Stimulated activated CD8-positive, alpha-beta memory T cell treated with anti-CD3 and anti-CD28 coated beads, Interleukin-12 subunit alpha, Interleukin-12 subunit beta, amount 100 ng/mL, for 4 hours (primary cell): Measurements from ENCODE around the gene HMCN1.

Source experiments
- DNase-seq: peaks from one replicate; pipeline ENCODE4 v3.0.0-alpha.2; 2020; ENCODE audit warnings: low read depth

Gene HMCN1

DNA sequence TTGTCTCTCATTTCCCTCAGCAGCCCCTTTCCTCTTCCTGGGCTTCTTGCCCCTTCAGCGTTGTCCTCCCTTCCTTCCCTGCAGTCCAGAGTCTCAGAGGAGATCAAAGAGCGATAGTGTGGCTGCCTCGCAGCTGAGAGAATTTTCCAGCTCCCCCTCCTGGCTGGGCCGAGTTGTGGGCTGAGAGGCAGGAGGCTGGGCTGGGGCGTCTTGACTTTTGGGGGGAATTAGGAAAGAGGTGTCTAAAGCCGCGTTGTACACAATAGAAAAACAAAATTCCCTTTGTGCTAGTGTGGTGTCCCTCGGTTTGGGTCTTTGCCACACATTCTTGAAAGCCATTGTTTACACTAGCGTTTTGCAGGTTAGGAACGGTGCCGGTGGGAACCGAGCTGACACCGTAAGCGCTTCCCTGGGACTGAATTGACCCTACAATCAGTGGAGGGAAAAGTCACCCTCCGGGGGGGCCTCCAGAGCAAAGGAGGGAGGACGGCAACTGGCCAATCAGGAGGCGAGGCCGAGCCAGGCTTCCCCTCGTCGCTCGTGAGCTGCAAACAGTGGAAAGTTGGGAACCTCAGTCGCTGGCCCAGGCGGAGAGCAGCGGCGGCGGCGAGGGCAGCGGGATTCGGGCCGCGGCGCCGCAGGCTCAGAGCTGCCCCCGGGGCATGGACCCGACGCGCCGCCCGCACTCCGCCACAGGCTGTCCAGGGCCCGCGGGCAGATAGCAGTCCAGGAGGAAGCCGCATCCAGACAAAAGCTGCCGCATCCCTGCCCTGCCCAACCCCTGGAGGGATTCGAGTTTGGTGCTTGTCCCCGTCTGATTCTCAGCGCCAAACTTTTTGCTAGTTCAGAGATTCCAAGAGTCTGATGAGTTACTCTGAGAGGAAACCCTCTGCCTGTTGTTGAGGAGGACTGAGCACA is at the start of gene HMCN1:
HMCN1 (plus strand) TSS at position 574 of the 918 bp plus-strand sequence. CDS start 389 bp downstream, outside the sequence.
- DNase-seq = no peak

GRCh38 chr1:185686821-185687778 is 47.1 kb upstream of the HMCN1 start:
- no peak for DNase-seq

DNA sequence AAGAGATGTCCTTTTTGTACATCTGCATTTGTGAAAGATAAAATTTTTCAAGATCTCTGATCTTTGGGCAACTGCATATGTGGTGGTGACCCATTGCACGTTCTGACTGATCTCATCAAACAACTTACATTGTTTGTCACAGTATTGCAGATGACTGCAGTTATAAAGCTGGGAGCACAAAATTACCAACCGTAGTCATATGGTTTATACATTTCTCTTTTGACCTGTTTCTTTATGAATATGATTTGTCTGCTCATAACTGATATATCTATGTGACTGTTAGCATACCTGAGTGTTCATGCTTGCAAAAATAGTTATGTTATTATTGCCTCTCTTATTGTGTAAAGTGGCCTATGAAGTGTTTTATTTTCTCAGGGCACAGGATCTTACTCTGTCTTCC is 43.7 kb upstream of the HMCN1 start:
- DNase-seq = no peak

DNA sequence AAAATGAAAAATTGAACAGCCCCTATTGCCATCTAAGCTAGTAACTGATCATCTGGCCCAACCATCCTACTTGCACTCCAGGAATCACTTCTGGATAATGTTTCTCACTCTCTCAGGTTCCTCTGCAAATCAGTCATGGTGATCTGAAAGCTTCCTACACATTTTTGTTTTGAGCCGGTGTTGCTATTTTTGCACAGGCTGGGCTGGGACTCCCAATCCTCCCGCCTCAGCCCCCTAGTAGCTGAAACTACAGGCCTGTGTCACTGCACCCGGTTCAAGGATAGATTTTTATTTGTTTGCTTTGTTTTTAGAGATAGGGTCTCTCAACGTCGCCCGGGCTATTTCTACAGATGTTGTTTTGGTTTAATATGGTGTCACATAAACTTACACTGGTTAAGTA is 40.5 kb upstream of the HMCN1 start:
- no peak for DNase-seq

DNA sequence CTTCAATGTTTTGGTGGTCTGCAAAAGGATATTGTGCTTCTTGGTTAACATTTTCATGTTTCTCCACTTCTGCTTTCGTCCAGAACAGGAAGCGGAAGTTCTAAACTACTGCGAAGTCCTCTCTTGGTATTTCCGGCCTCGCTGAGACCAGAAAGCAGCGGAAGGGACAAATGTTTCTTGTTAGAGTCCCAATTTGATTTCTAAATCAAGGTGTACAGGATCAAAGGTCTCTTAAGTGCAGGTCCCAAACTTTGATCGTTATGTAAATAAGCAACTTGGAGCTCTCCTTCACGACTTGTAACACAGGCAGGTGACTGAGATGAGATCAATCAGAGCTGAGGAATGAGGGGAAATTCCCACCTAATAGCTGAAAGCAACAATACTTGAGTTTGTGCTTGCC is 40.1 kb upstream of the HMCN1 start:
- no peak for DNase-seq

- no peak for DNase-seq
These were observed 38.9 kb upstream of the HMCN1 start for GRCh38 chr1:185695299-185695698.

- no peak for DNase-seq
These were observed 37.6 kb upstream of the HMCN1 start for GRCh38 chr1:185696422-185697150.

- DNase-seq = no peak
These were observed 34.3 kb upstream of the HMCN1 start for GRCh38 chr1:185699874-185700273.

GRCh38 chr1:185701650-185702049 is 32.5 kb upstream of the HMCN1 start:
- no peak for DNase-seq

GRCh38 chr1:185704181-185704580 is 30.0 kb upstream of the HMCN1 start:
- DNase-seq = no peak

DNA sequence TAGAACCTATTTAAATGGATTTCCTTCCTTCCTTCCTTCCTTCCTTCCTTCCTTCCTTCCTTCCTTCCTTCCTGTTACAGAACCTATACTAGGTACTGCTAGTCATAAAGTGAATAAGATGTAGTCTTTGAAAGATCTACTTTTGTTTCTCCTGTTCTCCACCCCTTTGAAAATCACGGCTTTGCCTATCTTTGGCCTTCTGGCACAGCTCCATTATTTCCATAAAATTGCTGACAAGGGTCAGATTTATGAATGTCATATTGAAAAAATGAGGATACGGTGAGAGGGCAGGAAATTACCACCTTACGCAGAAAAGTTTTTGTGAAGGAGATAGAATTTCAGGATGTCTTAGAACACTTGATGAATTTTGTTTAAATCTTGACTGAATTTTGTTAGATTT is 18.1 kb upstream of the HMCN1 start:
- DNase-seq = no peak

DNA sequence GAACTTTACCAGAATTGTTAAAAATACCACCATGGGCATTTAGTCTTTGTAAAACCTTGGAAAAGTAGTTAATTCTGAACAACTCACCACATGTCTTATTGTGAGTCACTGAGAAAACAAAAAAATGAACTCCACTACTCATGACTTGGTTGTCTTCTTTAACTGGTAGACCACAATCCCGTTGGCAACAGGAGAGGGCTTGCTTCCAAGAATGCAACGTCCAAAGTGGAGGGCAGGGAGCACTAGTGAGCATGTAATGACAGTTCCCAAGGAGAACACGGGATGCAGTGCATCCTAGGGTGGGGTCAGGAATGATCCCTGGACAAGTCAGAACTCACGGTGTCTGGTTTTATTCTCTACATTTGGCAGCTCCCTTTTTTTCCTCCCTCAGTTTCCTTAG is 15.2 kb upstream of the HMCN1 start:
- no peak for DNase-seq

GRCh38 chr1:185720633-185721272 is 13.4 kb upstream of the HMCN1 start:
- DNase-seq = no peak

DNA sequence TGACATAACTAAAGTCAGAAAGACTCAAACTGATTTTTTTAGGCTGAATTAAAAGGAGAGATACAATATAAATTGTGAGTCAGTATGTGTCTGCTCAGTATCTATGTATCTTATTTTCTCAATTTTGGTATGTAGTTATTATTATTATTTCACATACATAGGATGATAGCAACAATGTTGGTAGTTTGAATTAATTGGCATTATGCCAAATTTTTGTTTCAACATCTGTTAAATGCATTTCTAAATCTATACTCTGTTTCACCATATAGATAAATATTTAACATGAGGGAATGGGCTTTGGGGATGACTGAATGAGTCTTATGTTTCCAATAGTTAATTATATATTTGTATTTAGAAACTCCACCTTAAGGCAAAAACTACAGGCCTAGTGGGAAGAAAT is 12.6 kb upstream of the HMCN1 start:
- no peak for DNase-seq

DNA sequence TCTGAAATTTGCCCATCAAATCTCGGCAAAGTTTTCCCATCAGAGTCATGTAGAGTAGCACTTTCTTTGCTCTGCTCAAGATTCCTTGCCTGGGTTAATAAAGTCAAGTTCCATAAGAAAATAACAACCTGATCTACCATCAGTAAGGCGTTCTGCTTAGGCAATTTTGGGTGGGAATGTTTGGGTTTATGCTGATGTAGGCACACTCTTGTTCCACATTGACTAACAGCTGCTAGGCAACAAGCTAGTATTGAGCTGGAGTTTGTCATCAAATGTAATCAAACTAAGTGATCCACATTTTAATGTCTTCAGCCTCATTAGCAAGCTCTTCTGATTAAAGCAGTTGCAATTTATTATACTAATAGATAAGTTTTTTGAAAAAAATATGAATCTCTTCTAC is 12.1 kb upstream of the HMCN1 start:
- no peak for DNase-seq

GRCh38 chr1:185727726-185728125 is 6.5 kb upstream of the HMCN1 start:
- DNase-seq = no peak

DNA sequence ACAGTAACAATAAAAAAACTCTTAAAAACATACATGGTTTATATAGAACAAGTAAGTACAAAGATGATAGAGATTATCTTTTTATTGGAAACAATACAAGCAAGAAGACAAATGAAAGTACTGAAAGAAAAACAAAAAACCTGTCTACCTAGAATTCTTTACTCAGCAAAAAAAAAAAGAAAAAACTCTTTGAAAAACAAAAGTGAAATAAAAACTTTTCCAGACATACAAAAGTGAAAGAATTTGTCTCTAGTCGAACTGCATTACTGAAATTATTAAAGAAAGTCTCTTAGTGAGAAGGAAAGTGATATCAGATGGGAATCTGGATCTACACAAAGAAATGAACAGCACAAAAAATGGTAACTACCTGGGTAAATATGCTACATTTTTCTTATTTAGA is 2.7 kb upstream of the HMCN1 start:
- no peak for DNase-seq

DNA sequence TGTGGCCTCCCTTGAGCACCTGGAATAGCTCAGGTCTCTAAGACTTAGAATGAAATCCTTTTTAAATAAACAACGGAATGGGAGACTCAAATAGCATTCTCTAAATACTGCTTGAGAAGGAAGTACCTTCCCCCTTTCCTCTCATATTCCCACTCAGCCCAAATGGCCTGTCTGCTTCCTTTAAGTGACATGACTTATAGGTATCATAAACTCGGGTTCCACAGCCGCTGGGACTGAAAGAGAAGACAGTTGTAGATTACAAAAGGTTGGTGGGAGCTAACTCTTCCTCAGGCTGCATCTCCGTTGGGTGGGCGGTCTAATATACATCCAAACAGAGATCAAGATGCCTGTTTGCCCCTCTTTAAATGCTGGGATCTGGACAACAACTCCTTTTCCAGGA is 1.2 kb upstream of the HMCN1 start:
- no peak for DNase-seq

DNA sequence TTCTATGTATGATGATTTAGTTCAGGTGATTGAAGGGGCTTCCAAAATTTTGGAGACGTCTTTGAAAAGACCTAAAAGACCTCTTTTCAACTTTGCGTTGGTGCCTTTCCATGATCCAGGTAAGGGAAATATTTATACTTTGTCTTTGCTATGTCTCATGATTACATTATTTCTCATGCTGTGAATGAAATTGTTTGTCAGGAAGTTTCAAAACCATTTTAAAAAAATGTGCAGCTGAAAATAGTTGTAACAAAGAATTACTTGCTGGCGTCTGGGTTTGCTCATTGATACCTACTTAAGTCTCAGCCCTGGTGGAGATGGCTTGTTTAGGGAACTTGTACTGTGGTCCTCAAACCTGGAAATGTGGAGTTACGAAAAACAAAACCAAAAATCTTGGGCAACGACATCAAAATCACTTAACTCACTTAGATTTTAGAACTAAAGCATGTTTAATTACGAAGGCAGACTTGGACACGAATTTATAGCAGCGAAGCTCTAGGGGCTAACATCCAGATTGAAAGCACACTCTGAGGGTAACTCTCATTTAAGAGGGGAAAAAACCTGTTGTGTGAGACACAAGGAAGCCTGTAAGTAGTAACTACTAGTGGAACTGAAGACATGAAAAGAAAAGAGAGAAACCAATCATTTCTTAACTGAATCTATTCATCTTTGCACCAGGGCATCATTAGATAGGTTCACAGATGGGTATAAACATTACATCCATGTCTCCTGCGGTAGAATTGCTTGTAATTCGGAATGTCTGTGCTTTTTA is 924 bp downstream of the HMCN1 start:
- DNase-seq = no peak

- no peak for DNase-seq
These were observed 1.5 kb downstream of the HMCN1 start for GRCh38 chr1:185735701-185736064.

GRCh38 chr1:185739967-185740366 is 5.8 kb downstream of the HMCN1 start:
- no peak for DNase-seq
